Suppressor macrophage treated with lipopolysaccharide for 1 hour (primary cell): Measurements from ENCODE around the gene GPC3.
"Not testable (repeated sequence)": the region's sequence is repeated elsewhere in the genome, so short reads cannot be mapped to it uniquely, and the experiment has no call there.

Experiments used
- DNase-seq, 3 donors: peaks; one replicate each; pipeline ENCODE4 v3.0.0-alpha.2; 2020 to 2022

The GPC3 gene

DNA sequence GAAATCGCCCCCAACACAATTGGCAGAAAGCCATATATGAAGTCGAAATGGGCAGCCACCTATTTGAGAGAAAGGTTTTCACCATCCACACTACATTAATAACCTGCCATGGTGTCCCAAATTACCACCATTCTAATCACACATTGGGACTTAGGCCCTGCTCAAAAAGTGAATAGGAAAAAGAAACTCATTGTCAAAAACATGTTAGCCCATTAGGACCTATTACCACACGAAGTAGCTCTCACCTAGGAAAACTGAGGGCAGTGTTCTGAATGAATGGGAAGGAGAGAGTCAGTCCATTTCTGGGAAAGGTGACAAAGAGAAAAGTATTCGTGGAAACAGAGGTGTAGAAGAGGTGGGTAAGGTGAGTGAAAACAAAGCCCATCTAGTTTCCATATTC lies 60.8 kb downstream of the GPC3 start:
- DNase-seq, result no peak

DNA sequence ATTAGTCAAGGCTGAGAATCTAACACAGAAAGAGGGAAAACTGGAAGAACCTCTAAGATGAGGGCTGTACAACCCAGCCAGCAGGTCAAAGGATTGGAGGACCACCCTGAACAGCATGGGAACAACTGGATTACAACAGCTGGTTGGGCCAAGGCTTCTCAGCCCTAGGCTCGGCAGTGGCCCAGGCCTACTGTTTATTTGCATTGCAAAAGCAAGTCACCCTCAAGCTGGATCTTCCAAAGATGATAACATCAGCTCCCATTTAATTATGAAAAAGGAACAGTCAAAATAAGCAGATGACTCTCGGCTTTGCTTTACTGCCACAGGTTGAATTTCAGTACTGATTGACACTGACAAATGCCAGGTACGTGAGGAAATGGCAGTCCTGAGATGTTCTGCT lies 61.8 kb downstream of the GPC3 start:
- DNase-seq, result no peak

DNA sequence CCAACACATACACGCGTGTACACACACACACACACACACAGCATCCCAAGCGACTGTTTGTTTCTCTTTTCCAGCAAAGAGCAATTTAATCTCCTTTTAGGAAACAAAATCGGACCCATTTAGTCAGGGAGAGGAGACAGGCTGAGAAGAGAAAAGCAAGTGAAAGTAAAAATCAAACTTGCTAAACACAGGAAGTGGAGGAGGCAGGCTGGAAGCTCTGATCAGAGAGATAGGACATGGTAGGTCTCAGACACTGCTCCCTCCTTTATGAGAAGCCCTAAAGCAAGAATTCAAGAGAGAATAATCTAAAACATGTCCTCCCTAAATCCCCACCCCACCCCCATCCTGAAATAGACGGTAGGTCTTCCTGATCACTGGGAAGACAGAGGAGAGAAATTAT lies 62.3 kb downstream of the GPC3 start:
- DNase-seq, result no peak

DNA sequence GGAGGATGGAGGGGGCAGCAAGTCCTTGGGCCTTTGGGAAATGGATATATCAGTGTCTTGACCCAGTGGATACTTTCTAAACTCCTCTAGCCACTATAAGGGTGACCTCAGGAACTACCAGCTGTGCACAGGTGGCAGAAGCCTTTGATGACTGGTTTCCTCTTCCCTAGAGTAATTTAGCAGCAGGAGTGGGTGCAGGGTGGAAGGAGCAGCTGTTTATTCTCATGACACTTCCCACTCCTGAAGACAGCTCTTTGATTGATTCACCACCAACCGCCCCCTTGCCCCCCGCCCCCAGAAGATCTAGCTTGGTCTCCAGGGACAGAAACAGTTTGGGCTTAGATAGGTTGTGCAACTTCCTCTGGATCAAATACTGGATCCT lies 63.0 kb downstream of the GPC3 start:
- DNase-seq, result no peak

DNA sequence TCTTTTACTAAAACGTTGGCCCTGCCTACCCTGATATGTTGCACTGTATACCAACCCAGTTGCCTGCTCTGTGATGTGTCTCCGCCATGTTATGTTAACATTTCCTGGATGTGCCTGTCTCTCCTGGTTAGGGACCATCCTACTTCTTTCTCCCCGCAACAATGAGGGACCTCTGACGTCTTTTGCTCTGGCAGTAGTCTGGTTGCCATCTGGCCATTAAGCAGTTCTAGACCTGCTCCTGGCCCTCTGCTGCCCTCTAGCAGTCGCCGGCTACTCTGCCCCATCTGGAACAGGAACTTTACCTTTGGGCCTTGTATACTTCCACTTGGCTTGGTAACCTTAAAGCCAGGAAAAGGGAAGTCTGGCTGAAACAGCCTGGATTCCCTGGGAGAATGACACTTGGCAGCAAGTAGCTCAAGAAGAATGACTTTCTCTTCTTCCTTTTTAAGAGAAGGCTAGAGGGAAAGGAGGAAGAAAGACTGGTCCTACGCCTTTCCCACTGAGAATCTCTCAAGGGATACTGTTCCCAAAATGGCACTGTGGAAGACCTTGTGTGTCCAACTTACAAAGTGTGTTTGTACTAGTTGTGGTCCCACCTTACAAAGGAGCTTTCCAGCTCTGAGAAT lies 63.5 kb downstream of the GPC3 start:
- DNase-seq, result peak; percentile 4 to 23 (median 18)

DNA sequence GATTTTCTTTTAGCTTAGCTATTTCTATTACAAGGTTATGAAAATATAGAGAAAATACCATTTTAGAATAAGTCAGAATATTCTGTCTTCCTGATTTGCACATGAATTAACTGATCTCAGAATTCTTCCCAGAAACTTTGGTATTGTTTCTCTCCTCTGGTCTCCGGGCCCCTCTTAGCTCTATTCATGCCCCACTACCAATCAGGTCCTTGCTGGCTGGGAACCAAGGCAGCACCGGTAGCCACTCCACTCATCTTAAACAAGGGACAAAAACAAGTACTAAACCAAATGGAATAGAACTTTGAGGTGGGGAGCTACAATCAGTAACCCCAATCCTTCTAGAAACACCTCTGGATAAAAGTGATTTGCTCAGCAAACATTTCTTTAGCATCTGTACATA lies 64.3 kb downstream of the GPC3 start:
- no peak for DNase-seq

DNA sequence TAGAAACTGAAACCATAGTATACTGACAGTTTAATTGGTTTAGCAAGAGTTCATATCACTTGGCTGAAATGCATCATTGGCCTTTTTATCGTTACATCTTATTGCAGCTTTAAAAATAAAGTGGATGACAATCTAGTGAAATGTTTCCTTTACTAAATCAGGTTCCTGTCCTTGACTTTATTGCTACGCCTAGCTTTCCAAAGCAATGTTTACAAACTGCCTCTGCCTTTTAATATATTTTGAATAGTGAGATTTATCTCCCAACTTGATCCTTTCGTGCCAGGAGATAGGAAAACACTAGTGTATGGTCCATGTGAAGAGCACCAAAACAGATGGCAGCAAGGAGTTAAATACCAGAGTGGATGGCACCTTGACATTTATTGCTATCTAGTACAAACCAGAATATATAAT lies 67.0 kb downstream of the GPC3 start:
- DNase-seq, result no peak

DNA sequence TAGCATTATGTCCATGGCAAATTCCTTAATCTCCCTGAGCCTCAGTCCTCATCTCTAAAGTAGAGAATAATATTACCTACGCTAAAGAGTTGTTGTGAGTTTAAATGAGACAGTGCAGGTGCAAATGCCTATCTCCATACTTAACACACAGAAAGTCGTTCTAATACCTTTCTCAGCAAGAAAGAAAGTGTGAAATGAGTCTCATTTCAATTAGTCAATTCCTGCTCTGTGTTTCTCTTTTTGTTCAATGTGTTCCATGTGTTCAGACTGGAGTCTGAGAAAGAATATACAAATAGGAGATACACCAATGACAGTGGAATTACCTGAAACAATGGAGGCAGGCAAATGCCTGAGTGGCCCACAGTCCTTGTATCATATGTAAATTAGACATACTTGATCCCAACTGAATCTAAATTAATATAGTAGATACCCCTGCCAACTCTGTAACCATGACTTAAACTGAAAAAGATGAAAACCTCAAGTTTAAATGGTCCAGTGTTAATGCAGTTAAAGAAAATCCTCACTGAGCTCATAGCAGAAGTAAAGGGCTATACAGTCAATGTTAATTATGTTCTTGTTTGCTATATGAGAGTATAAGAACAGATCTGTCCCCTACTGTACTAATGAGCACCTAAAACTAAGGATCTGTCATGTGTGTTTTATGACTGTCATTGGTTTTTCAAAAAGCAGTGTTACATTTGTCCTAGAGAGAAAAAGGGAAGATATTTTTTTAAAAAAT lies 68.2 kb downstream of the GPC3 start:
- DNase-seq, result no peak

DNA sequence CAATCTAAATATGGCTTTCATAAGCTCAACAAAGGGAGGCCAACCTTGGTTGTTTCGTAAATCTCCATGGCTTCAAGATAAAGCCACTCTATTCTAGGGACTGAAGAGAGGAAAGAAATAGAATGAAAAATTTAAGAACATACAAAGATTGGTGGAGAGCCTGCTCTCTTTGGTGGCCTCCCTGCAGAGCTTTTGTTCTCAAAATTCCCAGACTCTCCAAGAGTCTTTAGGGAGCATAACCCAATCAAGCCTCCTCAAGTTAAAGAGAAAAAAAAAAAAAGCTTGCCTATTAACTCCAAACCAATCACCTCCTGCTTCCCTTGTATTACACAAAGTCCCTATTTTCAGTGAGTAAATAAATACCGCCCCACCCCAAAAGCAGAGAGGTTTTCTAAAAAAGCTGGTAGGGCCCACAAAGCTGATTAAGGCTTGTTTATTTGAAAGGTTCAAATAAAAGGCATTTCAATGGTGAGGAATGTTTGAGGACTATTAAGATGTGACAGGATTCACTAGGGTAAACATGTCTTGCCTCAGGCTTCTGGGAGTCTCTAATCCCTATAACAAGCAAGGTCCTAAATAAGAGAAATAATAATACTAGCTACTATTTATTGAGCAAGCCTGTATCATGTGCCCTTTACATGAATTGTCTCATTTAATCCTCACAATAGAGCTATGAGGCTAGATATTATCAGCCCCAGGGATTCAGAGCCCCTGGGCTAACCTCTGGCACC lies 71.6 kb downstream of the GPC3 start:
- no peak for DNase-seq

DNA sequence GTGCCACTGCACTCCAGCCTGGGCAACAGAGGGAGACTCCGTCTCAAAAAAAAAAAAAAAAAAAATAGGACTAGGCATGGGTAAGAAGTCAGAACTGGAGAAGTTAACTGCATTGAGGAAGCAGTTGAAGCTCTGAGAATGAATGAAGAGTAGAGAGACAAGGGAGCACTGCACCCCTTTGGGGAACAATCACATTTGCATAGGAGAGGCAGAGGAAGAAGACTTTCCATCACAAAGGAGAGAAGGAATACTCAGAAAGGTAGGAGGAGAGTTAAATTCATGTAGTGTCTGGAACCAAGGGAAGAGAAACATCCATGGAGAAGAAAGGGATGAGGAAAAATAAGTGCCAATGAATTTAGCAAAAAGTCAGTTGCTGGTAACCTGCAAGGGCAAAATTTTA lies 72.4 kb downstream of the GPC3 start:
- no peak for DNase-seq

DNA sequence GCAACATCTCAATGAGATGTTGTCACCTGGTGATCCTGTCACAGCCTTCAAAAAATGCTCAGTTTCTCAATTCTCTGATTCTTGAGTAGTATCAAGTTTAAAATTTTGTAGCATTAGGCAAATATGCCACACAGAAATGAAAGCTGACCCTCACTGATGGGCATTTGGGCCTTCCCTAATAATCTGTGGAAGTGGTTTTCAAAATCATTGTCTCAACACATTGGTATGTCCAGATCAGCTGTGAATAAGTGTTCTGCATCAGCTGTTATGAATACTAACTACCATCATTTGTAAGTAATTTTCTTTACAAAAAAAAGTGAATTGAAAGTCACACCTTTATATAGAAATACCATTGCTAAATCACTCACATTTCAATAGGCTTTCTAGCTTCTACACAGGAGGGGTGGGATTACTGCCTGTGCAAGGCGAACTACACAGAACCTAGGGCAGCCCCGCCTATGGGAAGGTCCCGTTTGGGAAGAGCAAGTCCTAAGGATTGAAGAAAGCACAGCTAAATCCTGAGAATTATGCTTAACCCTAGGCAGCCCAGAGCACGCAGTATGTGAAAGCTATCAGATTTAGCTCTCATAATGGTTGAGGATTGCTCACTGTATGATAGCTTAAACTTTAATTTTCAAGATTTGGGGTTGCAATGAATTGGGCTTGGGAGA lies 73.4 kb downstream of the GPC3 start:
- no peak for DNase-seq

DNA sequence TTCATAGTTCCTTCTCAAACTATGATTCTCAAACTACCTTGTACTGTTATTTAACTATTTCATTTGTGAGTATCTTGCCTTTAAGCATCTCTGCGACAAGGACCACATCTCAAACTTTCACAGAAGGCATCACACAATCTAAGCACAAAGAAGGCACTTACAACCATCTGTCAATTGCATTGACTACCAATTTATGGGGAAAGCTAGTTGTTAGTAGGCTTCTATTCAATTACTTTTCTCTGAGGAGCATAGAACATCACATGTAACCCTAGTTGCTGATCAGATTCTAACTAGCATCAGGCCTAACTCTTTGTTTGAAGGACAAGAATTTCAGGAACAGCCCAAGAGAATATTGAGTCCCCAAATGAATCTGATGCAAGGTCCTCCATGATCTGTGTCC lies 74.9 kb downstream of the GPC3 start:
- DNase-seq, result no peak

DNA sequence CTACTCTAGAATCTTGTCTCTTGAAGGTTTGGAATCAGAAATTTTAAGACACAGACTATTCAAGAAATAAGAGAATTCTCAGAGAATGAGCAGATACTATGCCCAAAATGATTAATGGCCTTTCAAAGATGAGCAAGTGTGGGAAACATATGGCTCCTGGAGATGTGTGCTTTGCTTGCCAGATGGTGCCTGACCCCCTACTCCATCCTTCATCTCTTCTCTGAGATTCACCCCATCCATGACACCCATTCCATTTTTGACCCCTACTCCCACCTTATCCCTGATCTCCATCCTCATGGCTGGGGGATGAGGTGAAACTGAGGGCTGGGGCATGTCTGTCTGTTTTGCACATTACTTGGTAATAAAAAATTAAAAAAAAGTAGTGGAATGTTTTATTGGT lies 75.5 kb downstream of the GPC3 start:
- DNase-seq, result no peak

DNA sequence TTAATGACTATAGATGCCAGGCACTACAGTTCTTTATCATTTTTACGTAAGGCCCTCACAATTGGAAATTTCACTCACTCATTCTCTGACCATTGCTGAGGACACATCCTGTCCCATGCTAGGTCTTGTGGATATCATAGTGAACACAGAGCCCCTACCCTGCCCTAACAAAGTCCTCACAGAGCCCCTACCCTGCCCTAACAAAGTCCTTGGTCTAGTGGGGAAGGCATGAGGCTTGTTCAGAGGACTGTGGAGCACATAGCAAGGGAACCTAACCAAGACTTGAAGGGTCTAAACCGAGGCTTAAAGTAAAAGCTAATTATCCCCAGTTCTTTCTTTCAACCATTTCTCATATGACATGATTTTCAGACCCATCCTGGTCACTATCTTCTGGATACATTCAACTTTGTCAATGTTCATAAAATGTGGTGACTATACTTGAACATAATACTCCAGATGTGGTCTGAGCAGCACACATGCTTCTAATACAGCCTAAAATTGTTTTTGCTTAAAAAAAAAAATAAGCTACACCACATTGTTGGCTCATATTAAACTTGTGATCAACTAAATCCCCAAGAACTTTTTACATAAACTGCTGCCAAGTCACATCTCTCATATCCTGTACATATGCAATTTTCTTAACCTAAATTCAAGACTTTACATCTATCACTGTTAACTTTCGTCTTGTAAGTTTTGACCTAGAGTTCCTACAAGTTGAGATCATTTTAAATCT lies 77.0 kb downstream of the GPC3 start:
- no peak for DNase-seq

DNA sequence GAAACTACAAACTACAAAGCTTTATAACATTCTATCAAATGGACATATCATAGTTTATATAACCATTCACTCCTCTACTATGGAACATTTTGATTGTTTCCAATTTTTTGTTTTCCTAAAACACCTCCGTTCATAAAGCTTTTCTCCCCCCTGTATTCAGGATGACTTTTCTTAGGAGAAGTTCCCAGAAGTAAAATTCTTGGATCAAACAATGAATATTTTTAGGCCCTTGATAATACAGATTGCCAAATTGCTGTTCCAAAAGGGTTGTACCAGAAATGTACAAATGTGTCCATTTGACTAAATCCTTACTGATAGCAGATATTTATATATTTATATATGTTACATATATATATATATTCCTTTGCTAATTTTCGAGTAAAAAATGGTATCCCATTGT lies 77.8 kb downstream of the GPC3 start:
- DNase-seq, result no peak

DNA sequence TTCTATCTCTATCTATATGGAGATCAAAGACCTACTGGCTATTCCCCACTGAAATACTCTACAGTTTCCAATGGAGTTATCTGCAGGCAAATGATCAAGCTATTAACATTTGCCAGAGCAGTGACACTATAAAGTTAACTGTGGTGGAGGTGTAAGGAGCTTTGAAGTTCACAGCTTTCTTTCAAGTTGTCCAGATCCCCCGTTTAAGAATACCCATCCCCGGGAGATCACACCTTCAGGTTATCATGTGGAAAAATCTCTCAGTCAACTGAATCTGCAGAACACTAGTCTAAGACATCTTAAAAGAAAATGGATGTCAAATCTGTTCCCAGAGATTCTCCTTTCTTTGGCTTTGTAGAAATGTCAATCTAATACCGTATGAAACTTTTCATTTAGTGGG lies 80.1 kb downstream of the GPC3 start:
- no peak for DNase-seq

DNA sequence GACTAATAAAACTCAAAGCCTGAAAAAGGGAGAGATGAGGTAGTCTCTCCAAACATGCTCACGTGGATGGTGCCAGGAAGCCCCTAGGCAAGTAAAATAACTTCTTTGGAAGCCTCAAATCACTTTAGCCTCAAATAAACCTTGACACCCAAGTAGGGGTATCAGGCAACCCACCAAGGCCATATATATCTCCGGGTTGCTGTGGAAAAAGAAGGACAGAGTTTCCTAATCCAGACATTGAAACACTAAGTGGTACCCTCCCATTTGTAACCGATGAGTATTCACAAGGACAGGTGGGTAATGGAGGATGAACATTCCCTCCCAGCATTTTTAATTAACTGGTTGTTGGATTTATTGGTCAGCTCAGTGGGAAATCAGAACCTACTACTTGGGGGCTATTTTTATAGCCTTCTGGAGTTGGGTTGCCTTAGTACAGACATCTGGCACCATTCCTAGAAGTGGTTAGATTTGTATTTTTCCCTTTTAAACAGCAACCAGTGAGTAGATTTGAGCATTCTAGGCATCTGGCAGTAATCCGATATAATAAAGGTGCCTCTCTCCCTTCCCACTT lies 87.7 kb downstream of the GPC3 start:
- DNase-seq, result no peak

DNA sequence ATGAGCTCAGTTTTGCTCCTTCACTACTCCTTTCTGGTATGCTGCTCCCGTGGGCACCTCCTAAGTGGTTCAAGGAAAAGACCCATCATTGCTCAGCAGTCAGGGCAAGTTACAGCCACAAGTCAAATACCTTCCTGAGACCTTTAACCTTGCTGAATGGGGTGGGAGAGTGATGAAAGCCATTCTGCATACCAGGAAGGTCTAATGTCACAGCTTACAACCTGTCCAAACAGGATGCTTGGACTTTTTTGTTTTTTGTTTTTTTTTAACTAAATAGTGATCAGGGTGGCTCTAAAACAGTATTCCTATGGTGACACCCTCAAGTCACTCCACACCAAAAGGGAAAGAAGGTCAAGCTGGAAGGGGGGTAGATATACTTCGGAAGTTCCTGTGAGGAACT lies 93.1 kb downstream of the GPC3 start:
- no peak for DNase-seq

DNA sequence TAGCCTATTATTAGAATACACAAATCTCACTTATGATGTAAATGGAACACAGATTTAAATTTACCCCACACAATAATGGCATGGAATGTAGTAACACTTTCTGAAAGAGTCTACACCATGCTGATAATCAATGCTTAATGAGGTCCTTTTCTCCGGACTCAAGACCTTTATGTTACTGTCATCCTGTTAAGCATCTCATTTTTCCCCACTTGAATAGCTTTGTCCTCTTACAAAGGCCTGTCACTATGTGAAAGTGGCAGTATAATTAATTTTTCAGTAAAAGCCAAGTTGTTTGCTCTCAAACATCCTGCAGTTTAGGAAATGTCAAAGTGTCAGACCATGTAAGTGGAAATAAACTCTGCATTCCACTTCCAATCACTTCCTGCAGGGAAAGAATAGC lies 96.4 kb downstream of the GPC3 start:
- DNase-seq, result no peak

DNA sequence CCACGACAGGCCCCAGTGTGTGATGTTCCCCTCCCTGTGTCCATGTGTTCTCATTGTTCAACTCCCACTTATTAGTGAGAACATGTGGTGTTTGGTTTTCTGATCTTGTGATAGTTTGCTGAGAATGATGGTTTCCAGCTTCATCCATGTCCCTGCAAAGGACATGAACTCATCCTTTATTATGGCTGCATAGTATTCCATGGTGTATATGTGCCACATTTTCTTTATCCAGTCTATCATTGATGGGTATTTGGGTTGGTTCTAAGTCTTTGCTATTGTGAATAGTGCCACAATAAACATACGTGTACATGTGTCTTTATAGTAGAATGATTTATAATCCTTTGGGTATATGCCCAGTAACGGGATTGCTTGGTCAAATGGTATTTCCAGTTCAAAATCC lies 97.3 kb downstream of the GPC3 start:
- not testable (repeated sequence) for DNase-seq

DNA sequence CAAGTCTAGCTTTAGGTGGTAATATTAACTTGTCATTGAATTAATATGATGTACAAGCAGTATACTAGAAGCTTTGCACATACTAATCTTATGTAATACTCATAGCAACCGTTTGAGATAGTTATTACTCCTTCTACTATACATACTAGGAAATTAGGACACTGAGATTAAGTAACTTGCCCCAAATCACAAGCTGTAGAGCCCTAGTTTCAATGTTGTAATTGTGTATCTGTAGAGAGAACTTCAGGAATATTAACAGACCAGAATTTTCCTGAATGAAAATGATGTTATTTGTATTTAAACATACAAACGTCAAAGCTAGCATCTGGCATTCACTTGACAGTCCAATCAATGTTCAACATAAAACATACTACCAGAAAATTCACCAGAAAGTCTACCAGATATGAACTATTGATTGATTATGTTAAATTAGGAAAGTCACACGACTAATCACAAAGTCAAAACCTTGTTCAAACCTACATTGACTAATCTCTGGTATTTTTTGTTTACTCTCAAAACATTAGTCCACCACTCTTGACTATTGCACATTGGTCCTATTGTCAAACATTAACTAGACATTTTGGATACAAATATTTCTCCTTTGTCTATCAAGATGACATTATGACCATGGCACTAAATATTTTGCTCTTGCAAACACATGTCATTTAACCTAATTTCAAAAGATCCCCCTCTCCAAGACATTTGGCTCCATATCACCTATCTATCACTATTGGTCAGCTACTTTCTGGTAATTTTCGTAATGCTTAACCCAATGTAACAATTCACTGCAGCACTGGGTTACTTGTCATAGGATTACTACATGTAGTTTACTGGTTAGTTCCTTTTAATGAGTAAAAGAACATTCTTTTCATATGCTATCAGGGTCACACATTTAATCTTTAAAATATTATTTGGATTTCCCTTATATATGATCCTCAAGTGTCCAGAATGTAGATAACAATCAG lies 100.7 kb downstream of the GPC3 start:
- DNase-seq, result no peak
